ENCODE results near the gene MED26.
"Not testable (repeated sequence)": the region's sequence is repeated elsewhere in the genome, so short reads cannot be mapped to it uniquely, and the experiment has no call there.

MED26 gene

GRCh38 chr19:16628183-16628983, at the start of gene MED26:
MED26 (minus strand) TSS chr19:16628204; CDS start chr19:16627943, 261 bp downstream.
- Histone ChIP-seq H3K36me3 (peaks cover 34% of the 10 kb centered on the region), H3K27ac (peak within 1 kb of the TSS; percentile 89), H3K9me3 (no peaks in the 10 kb centered on the region), H3K4me1 (ENCODE audit: control insufficient read depth in 1 of 2, insufficient read depth in 1 of 2, low read depth in 1 of 2, low read length in 1 of 2) (peaks cover 43 to 47% of the 10 kb centered on the region in 2 experiments), H3K4me3 (ENCODE audit: low read depth in 1 of 2, low read length in 1 of 2) (peak within 1 kb of the TSS; percentile 86 to 93), H3K27me3 (no peaks in the 10 kb centered on the region)
- peak; percentile 60 for TF ChIP-seq CTCF (IDR thresholded peaks at IDR 0.05)

GRCh38 chr19:16677055-16677454, 49.1 kb upstream of the MED26 start:
- Histone ChIP-seq H3K4me3 (ENCODE audit: low read depth in 1 of 2, low read length in 1 of 2) (peak overlapping the region in 1 of 2 experiments; percentile 4), H3K4me1 (ENCODE audit: control insufficient read depth in 1 of 2, insufficient read depth in 1 of 2, low read depth in 1 of 2, low read length in 1 of 2) (peaks cover 59 to 61% of the 10 kb centered on the region in 2 experiments)
- no peak for TF ChIP-seq CTCF (IDR thresholded peaks at IDR 0.05)

GRCh38 chr19:16676101-16676798, 48.2 kb upstream of the MED26 start:
- Histone ChIP-seq H3K36me3 (peaks cover 19% of the 10 kb centered on the region), H3K27me3 (no peaks in the 10 kb centered on the region), H3K27ac (peak overlapping the region; percentile 90), H3K4me3 (ENCODE audit: low read depth in 1 of 2, low read length in 1 of 2) (peak overlapping the region; percentile 4 to 28), H3K9me3 (peaks cover 8% of the 10 kb centered on the region), H3K4me1 (ENCODE audit: control insufficient read depth in 1 of 2, insufficient read depth in 1 of 2, low read depth in 1 of 2, low read length in 1 of 2) (peaks cover 67 to 68% of the 10 kb centered on the region in 2 experiments)
- no peak for TF ChIP-seq CTCF (IDR thresholded peaks at IDR 0.05)

More at GRCh38 chr19:16677055-16677454, 49.1 kb upstream of the MED26 start:
- Histone ChIP-seq H3K36me3 (peaks cover 27% of the 10 kb centered on the region), H3K27me3 (no peaks in the 10 kb centered on the region), H3K27ac (peak overlapping the region; percentile 90), H3K9me3 (peaks cover 8% of the 10 kb centered on the region)

- peaks cover 67 to 68% of the 10 kb centered on the region in 2 experiments for H3K4me1 ChIP-seq (ENCODE audit: control insufficient read depth in 1 of 2, insufficient read depth in 1 of 2, low read depth in 1 of 2, low read length in 1 of 2)
- peak overlapping the region; percentile 90 for H3K27ac ChIP-seq
- H3K27me3 ChIP-seq, H3K9me3 ChIP-seq, H3K36me3 ChIP-seq: not testable (repeated sequence)
- H3K4me3 ChIP-seq (ENCODE audit: low read depth in 1 of 2, low read length in 1 of 2) = peak overlapping the region in 1 of 2 experiments; percentile 30
Observed at GRCh38 chr19:16673839-16674238, 45.8 kb upstream of the MED26 start.

- H3K27me3 ChIP-seq = no peaks in the 10 kb centered on the region
- no peaks in the 10 kb centered on the region for H3K9me3 ChIP-seq
- H3K4me1 ChIP-seq (ENCODE audit: control insufficient read depth in 1 of 2, insufficient read depth in 1 of 2, low read depth in 1 of 2, low read length in 1 of 2) = peaks cover 65 to 67% of the 10 kb centered on the region in 2 experiments
- TF ChIP-seq CTCF (IDR thresholded peaks at IDR 0.05) = no peak
- H3K4me3 ChIP-seq (ENCODE audit: low read depth in 1 of 2, low read length in 1 of 2) = peak overlapping the region in 1 of 2 experiments; percentile 30
- peaks cover 4% of the 10 kb centered on the region for H3K36me3 ChIP-seq
- peak overlapping the region; percentile 90 for H3K27ac ChIP-seq
Observed at GRCh38 chr19:16673231-16673630, 45.2 kb upstream of the MED26 start.

All from neutrophil (primary cell).